HG02642 (cell line): ENCODE data around the gene ZBTB11.
A peak's percentile ranks its signal among the peaks of the same experiment; 100 is the strongest.
"Not testable (repeated sequence)": the region's sequence is repeated elsewhere in the genome, so short reads cannot be mapped to it uniquely, and the experiment has no call there.

Experiments
- ATAC-seq: cut with Tn5 transposase; IDR thresholded peaks from one replicate; pipeline ENCODE4 v1.9.1; 2021; ENCODE audit warnings: mild to moderate bottlenecking; ENCODE audit not compliant: unreplicated experiment, poor library complexity

ZBTB11 gene

GRCh38 chr3:101676765-101677435 is at the start of gene ZBTB11:
TSS of gene ZBTB11 (minus strand) at chr3:101677132. CDS start at chr3:101676914, 218 bp downstream.
- peak; percentile 64 for ATAC-seq

DNA sequence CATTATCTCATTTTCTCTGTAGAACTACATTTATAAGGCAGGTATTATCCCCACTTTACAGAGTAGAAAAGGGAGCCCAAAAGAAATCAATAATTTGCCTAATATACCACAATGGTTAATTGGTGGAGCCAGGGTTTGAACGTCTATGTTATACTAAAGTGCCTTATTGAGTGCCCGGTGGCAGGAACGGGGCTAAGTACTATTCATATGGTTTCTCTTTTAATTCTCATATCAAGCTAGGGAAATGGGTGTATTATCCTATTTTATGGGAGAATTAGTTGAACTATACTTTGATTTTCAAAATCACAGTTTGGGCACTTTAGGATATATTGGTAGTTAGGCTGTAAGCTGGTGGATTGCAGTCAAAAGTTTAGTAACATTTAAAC is 49.0 kb upstream of the ZBTB11 start:
- ATAC-seq: no peak

DNA sequence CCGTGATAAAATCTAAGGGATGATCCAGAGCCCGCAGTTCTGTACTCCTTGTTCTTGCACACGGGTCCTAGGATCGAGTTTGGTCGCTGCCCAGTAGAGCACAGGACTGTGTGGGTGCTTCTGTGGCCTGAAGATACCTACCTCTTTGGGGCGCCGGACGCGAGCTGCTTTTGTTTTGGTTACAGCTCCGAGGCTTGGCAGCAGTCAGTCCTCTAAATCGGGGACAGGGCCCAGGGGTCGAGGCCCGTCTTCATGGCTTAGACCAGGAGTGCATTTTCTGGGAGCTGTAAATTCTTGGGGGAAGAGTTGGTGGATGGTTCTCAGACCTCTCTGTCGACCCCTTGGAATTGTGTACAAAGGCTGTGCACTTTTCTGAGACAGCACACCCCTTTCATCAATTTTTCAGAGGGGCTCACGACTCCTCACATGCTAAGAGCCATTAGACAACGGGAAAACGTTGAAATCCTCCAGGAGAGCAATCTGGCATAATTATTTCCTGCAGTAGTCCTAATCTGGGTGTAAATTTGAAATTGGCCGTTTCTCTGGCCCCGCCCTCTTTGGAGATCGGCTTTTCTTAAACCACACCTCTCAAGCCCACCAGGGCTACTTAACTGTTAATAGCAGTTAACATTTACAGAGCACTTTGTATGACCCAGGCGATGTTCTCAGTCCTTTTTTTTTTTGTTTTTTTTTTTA is 48.4 kb upstream of the ZBTB11 start:
- peak; percentile 19 for ATAC-seq

GRCh38 chr3:101724329-101725193 is 47.6 kb upstream of the ZBTB11 start, which contains the start of gene CEP97:
TSS of gene CEP97 (plus strand) at chr3:101724614. CDS start at chr3:101724677, 63 bp downstream.
- peak; percentile 93 for ATAC-seq

- ATAC-seq: peak; percentile 47
Measured at GRCh38 chr3:101722394-101723173, 45.7 kb upstream of the ZBTB11 start.

DNA sequence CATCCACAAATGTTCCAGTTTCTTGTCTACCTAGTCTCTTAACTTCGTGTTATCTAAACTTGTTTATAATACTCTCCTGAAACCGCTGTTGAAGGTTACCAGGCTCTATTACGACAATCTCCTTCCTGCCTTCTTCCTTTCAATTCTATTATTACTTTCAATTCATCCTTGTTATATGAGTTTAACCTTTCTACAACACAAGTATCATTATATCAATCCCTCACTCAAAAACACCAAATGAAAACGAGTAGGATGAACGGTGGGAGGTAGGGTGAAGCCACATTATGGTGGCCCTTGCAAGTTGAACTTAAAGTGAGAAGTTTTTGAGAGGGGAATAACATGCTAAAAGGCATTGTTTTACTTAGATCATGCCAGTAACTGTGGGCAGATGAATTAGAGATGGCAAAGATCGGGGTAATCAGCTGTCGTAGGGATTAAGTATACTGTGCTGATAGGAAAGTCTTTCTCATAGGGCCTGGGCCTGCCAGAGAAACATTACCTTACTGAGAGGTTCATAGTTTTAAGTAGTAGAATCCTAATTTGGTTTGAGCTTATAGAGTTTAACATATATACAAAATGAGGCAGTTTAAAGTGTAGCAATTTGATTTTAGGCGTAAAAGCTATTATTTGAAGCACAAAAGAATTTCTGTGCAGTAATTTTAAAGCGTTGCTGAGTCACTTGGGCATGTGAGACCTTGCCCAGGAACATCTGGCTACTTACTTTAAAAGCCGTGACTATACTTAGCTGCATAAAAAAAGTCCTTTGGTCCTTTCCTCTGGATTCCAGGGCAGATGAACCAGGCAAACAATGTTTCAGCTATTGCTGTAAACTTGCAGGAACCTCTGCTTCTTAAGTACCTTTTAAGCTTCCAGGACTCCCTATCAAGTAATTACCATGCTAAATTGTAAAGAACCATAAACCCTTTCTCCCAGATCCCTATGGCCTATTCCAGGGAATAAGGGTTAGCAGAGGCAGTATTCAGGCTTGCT is 44.2 kb upstream of the ZBTB11 start:
- ATAC-seq: no peak

DNA sequence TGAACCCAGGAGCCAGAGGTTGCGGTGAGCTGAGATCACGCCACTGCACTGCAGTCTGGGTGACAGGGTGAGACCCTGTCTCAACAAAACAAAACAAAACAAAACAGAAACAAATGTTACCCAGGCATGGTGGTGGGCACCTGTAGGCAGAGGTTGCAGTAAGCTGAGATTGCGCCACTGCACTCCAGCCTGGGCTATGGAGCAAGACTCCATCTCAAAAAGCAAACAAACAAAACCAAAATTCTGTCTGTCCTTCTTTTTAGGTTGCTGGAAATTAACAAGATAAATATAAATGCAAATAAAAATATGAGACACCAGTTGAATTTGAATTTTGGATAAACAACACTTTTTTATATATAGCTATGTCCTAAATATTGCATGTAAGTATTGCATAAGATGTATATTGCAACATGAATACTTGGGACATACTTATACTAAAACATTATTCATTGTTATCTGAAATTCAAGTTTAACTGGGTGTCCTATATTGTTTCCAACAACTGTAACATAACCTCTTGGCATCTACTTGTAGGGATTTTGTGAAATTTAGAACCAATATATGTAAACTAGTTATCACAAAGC is 42.8 kb upstream of the ZBTB11 start:
- no peak for ATAC-seq

- no peak for ATAC-seq
Measured at GRCh38 chr3:101718455-101718854, 41.5 kb upstream of the ZBTB11 start.

DNA sequence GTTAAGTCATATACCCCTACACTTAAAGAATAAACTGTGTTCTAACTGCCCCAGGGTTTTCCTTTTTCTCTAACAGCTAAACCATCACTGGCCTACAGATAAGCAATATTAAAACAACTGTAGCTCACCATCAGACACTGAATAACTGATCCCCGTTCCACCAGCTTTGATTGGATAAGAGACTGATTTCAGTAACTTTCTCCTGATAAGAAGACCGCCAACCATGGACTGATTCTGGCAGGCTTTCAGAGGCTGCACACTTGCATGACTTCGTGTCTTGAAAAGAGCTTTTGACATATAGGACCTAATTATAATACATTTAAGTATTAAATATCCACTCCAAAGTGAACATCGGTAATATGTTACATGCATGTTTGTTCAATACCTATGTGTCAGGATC is 32.2 kb upstream of the ZBTB11 start:
- ATAC-seq: no peak

GRCh38 chr3:101704639-101705038 is 27.7 kb upstream of the ZBTB11 start:
- ATAC-seq: not testable (repeated sequence)

DNA sequence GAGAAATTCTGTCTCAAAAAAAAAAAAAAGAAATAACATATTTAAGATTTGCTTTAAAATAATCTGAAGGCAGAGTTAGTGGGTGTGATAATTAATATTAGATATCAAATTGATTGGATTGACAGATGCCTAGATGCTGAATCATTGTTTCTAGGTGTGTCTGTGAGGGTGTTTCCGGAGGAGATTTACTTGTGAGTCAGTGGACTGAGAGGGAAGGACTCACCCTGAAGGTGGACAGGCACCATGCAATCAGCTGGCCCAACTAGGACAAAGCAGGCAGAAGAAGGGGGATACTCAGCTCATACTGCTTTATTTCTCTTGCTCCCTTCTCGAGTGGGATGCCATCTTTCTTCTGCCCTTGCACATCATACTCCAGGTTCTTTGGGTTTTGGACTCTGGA is 26.2 kb upstream of the ZBTB11 start:
- no peak for ATAC-seq

GRCh38 chr3:101702726-101703125 is 25.8 kb upstream of the ZBTB11 start:
- no peak for ATAC-seq

- ATAC-seq: no peak
Measured at GRCh38 chr3:101701696-101702634, 25.0 kb upstream of the ZBTB11 start.

DNA sequence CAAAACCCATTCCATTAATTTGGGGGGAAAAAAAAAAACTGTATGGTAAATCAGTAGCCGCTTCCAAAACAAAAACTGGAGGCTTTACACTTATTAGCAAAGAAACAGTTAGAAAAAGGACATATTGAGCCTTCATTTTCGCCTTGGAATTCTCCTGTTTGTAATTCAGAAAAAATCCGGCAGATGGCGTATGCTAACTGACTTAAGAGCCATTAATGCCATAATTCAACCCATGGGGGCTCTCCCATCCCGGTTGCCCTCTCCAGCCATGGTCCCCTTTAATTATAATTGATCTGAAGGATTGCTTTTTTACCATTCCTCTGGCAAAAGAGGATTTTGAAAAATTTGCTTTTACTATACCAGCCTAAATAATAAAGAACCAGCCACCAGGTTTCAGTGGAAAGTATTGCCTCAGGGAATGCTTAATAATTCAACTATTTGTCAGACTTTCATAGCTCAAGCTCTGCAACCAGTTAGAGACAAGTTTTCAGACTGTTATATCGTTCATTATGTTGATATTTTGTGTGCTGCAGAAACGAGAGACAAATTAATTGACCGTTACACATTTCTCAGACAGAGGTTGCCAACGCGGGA is 18.9 kb upstream of the ZBTB11 start:
- ATAC-seq: no peak

- ATAC-seq: not testable (repeated sequence)
Measured at GRCh38 chr3:101694836-101695235, 17.9 kb upstream of the ZBTB11 start.

GRCh38 chr3:101693540-101693939 is 16.6 kb upstream of the ZBTB11 start:
- ATAC-seq: peak; percentile 80
